Spleen (tissue), 11 donors: ENCODE measurements around the gene TMEM233. TPM values are rescaled to one million over a fixed set of nuclear protein-coding genes. Genes with fewer than 3 reads are reported as not detected.
A peak's percentile ranks its signal among the peaks of the same experiment; 100 is the strongest.
"Not testable (repeated sequence)": the region's sequence is repeated elsewhere in the genome, so short reads cannot be mapped to it uniquely, and the experiment has no call there.

Experiments used
- DNase-seq: peaks from one replicate; pipeline ENCODE4 v3.0.0-alpha.2; 2020
- H3K27ac ChIP-seq, 8 donors: fragments of 200-600 bp; sonication (generic) in 7 of 8; 1 replicate in 4 of 8; 2 replicates in 4 of 8; pipeline versions ENCODE4 v1.5.0 to v1.8.0; 2016 to 2021; ENCODE audit warnings: inconsistent platforms in 4 of 8, mild to moderate bottlenecking in 4 of 8, moderate library complexity in 1 of 8
- H3K27me3 ChIP-seq, 7 donors: fragments of 200-600 bp; sonication (generic) in 6 of 7; replicated peaks in 1 of 7; 1 replicate in 4 of 7; 2 replicates in 3 of 7; pipeline versions ENCODE4 v1.5.0 to v1.8.0; 2016 to 2021; ENCODE audit warnings: inconsistent platforms in 3 of 7, mild to moderate bottlenecking in 1 of 7
- H3K36me3 ChIP-seq, 6 donors: fragments of 200-600 bp; sonication (generic) in 5 of 6; 1 replicate in 4 of 6; 2 replicates in 2 of 6; pipeline versions ENCODE4 v1.5.0 to v1.8.0; 2016 to 2021; ENCODE audit warnings: inconsistent platforms in 2 of 6
- H3K4me1 ChIP-seq, 6 donors: fragments of 200-600 bp; sonication (generic) in 5 of 6; 1 replicate in 3 of 6; 2 replicates in 3 of 6; pipeline versions ENCODE4 v1.5.0 to v1.8.0; 2016 to 2021; ENCODE audit warnings: inconsistent platforms in 3 of 6
- H3K4me3 ChIP-seq, 8 donors: fragments of 200-600 bp; sonication (generic) in 7 of 8; 1 replicate in 4 of 8; 2 replicates in 4 of 8; pipeline versions ENCODE4 v1.5.0 to v1.8.0; 2016 to 2021; ENCODE audit warnings: inconsistent platforms in 4 of 8, mild to moderate bottlenecking in 4 of 8, moderate library complexity in 2 of 8
- H3K9me3 ChIP-seq, 8 donors: fragments of 200-600 bp; sonication (generic) in 7 of 8; 1 replicate in 4 of 8; 2 replicates in 4 of 8; pipeline versions ENCODE4 v1.5.0 to v1.8.0; 2016 to 2021; ENCODE audit warnings: inconsistent platforms in 4 of 8
- POLR2A ChIP-seq, 3 donors: fragments of 450-650 bp; IDR thresholded peaks; one replicate each; pipeline ENCODE4 v1.5.1; 2017; ENCODE audit warnings: antibody characterized with exemption in 3 of 3, mild to moderate bottlenecking in 1 of 3
- POLR2AphosphoS5 ChIP-seq, 3 donors: sonication (generic); formaldehyde crosslinking; IDR thresholded peaks; one replicate each; pipeline ENCODE4 v1.5.1; 2017; ENCODE audit warnings: antibody characterized with exemption in 3 of 3
- WGBS, 5 donors: extraction: QIAGEN DNeasy Blood & Tissue Kit in 3 of 5; methylation state at CpG; one replicate each; pipeline versions ENCODE4 v1.1.5 to v1.1.7; 2013 to 2018; 5-methylcytosine and 5-hydroxymethylcytosine counted together
- intact Hi-C: fragments of 100-400 bp; cut with DNase I; formaldehyde crosslinking; loops from one replicate; pipeline ENCODE4 v1.15.0; 2023; ENCODE audit warnings: low total_unique reads
- polyA plus RNA-seq, 3 donors: library from polyadenylated mRNA; stranded (reverse); fragments of 200-250 nt; gene quantifications; one replicate each; pipeline ENCODE4 v1.2.1, GENCODE V29; 2013
- total RNA-seq, 7 donors: library from RNA; depleted of rRNA in 3 of 7; stranded (reverse); fragments of >200 nt in 3 of 7; fragmentation: NEBNext Ultra II Directional in 4 of 7; extraction: Animal tissue kit (Norgen Biotek cat#: 25700) in 4 of 7; gene quantifications; one replicate each; pipeline versions ENCODE4 v1.1.0 to v1.2.1, GENCODE V29; 2016 to 2021
- TF ChIP-seq, protein P1 (sequence below), 11 experiments: fragments of 200-600 bp in 7 of 11; fragments of 450-650 bp in 4 of 11; sonication (generic) in 4 of 11; IDR thresholded peaks in 8 of 11; conservative IDR thresholded peaks in 3 of 11; 1 replicate in 7 of 11; 2 replicates in 4 of 11; pipeline versions ENCODE4 v1.4.0 to v1.8.0; 2016 to 2021; ENCODE audit warnings: antibody characterized with exemption in 11 of 11, inconsistent platforms in 4 of 11, mild to moderate bottlenecking in 1 of 11
- donor health status: healthy with polysubstance abuse.
- donor health status: DM: no; HTN: no; CAD: no; lungs with moderate emphysema.
- donor health status: DM: no; HTN: no; CAD: no.
- donor health status: Bipolar disorder and iron deficiency.
- donor health status: healthy.
- donor health status: DM: no; HTN: no; CAD: no.
- donor health status: DM: yes; HTN: yes; CAD: no.

Gene TMEM233
- total and polyA plus RNA-seq, 10 donors = 0.15 to 0.74 (median 0.34) TPM; not detected in 1

GRCh38 chr12:119644930-119645329 is 51.4 kb downstream of the TMEM233 start:
- intact Hi-C loops = no loop called here
- Histone ChIP-seq H3K9me3 (no peaks in the 10 kb centered on the region), H3K4me3 (no peak overlapping the region), H3K4me1 (no peaks in the 10 kb centered on the region), H3K27ac (no peak overlapping the region), H3K36me3 (no peaks in the 10 kb centered on the region), H3K27me3 (peaks cover 0 to 12% (median 0%) of the 10 kb centered on the region in 7 donors)
- TF ChIP-seq POLR2AphosphoS5 (IDR thresholded peaks at IDR 0.05) (no peak), POLR2A (IDR thresholded peaks at IDR 0.05) (no peak)
- TF ChIP-seq, protein P1, sequence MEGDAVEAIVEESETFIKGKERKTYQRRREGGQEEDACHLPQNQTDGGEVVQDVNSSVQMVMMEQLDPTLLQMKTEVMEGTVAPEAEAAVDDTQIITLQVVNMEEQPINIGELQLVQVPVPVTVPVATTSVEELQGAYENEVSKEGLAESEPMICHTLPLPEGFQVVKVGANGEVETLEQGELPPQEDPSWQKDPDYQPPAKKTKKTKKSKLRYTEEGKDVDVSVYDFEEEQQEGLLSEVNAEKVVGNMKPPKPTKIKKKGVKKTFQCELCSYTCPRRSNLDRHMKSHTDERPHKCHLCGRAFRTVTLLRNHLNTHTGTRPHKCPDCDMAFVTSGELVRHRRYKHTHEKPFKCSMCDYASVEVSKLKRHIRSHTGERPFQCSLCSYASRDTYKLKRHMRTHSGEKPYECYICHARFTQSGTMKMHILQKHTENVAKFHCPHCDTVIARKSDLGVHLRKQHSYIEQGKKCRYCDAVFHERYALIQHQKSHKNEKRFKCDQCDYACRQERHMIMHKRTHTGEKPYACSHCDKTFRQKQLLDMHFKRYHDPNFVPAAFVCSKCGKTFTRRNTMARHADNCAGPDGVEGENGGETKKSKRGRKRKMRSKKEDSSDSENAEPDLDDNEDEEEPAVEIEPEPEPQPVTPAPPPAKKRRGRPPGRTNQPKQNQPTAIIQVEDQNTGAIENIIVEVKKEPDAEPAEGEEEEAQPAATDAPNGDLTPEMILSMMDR (IDR thresholded peaks at IDR 0.05 in 8 of 11, conservative IDR thresholded peaks at IDR 0.05 in 3 of 11) = no peak
- 86 to 92% (median 90%) methylated on average over 3 of the region's 3 CpGs for WGBS, 5 donors
- DNase-seq = no peak

DNA sequence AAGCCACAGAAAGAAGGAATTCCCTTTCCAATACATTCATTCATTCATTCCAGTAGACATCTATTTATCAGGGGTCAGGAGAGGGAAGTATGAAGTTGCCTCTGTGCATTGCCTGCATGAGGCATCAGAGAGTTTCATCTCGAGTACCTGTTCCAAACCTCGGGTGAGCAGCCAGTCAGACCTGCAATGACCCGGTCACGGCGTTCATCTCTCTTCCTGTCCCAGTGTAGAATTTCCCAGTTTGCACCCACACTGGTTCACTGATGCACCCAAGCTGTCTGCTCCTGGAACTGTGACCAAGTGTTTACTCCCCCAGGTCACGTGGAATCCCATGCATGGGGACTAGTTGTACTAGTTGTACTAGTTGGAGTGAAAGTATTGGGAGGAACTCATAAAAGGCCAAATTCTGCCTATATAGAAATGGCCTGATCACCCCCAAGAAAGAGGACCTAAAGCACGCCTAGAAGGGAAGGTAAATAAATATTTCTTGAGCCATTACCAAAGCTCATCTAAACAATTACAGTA is 52.0 kb downstream of the TMEM233 start:
- DNase-seq = no peak
- H3K36me3 ChIP-seq = no peaks in the 10 kb centered on the region
- no peak overlapping the region for H3K27ac ChIP-seq
- no peak overlapping the region for H3K4me3 ChIP-seq
- TF ChIP-seq POLR2A (IDR thresholded peaks at IDR 0.05) = no peak
- no peak for TF ChIP-seq POLR2AphosphoS5 (IDR thresholded peaks at IDR 0.05)
- H3K4me1 ChIP-seq = no peaks in the 10 kb centered on the region
- 84 to 91% (median 88%) methylated on average over 7 of the region's 7 CpGs for WGBS, 5 donors
- intact Hi-C loops = no loop called here
- H3K9me3 ChIP-seq = no peaks in the 10 kb centered on the region
- peaks cover 0 to 12% (median 0%) of the 10 kb centered on the region in 7 donors for H3K27me3 ChIP-seq

DNA sequence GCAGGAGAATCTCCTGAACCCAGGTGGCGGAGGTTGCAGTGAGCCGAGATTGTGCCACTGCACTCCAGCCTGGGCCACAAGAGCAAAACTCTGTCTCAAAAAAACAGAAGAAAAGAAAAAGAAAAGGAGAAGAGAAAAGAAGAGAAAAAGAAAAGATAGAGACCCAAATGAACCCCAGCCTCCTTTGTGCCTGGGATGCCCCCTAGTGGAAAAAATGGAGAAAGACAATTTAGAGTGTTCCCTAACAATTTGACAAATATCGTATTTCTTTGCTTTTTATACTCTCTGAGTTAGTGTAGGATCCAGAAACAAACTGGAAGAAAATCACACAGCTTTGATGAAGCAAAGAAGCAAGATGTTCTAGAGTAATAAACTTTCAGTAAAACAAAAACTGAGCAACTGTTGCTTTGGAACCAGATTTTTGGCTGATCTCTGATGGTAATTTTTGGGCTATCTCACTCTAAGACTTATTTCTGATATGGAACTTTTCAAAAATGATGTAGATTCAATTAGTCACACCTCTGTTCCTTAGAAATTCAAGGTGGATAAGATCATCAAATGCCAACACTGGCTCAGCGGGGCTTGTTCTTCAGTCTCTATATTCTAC is 55.7 kb downstream of the TMEM233 start:
- intact Hi-C loops = no loop called here
- DNase-seq = no peak
- 68 to 77% (median 69%) methylated on average over 4 of the region's 4 CpGs for WGBS, 5 donors

DNA sequence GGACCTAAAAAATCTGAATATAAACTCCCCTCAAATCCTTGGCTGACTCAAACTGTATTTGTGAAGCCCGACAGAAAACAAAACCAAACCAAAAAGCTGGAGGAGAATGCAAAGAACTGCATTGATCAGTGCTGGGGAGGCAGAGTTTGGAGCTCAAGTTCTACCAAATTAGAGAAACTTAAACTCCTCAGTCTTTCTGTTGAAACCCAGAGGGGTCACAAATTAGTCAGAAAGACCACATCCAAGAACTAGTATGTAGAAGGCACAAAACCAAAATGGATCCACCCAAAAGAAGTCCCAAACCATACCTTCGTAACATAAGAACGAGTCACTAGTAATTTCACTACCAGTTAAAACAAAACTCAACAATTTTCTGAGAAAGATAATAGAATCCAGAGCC is 59.1 kb downstream of the TMEM233 start:
- TF ChIP-seq POLR2AphosphoS5 (IDR thresholded peaks at IDR 0.05) (no peak), POLR2A (IDR thresholded peaks at IDR 0.05) (no peak)
- TF ChIP-seq, protein P1 (IDR thresholded peaks at IDR 0.05 in 8 of 11, conservative IDR thresholded peaks at IDR 0.05 in 3 of 11) = no peak
- DNase-seq = no peak
- no peaks in the 10 kb centered on the region for H3K4me1 ChIP-seq
- intact Hi-C loops = no loop called here
- peaks cover 0 to 4% (median 0%) of the 10 kb centered on the region in 7 donors for H3K27me3 ChIP-seq
- no peak overlapping the region for H3K27ac ChIP-seq
- H3K9me3 ChIP-seq = peaks cover 0 to 33% (median 29%) of the 10 kb centered on the region in 8 donors
- H3K36me3 ChIP-seq = no peaks in the 10 kb centered on the region
- H3K4me3 ChIP-seq = no peak overlapping the region
- WGBS, 5 donors = 54 to 75% (median 63%) methylated on average over 3 of the region's 3 CpGs

More for the DNA sequence above, 55.7 kb downstream of the TMEM233 start:
- H3K9me3 ChIP-seq = peaks cover 0 to 28% (median 25%) of the 10 kb centered on the region in 8 donors
- H3K27me3 ChIP-seq = peaks cover 0 to 4% (median 0%) of the 10 kb centered on the region in 7 donors
- TF ChIP-seq POLR2A (IDR thresholded peaks at IDR 0.05) = no peak
- TF ChIP-seq, protein P1 (IDR thresholded peaks at IDR 0.05 in 8 of 11, conservative IDR thresholded peaks at IDR 0.05 in 3 of 11) = peak in 9 of 11 experiments; percentile 31 to 70 (median 62)
- no peaks in the 10 kb centered on the region for H3K36me3 ChIP-seq
- H3K27ac ChIP-seq = no peak overlapping the region
- H3K4me1 ChIP-seq = no peaks in the 10 kb centered on the region
- no peak overlapping the region for H3K4me3 ChIP-seq

DNA sequence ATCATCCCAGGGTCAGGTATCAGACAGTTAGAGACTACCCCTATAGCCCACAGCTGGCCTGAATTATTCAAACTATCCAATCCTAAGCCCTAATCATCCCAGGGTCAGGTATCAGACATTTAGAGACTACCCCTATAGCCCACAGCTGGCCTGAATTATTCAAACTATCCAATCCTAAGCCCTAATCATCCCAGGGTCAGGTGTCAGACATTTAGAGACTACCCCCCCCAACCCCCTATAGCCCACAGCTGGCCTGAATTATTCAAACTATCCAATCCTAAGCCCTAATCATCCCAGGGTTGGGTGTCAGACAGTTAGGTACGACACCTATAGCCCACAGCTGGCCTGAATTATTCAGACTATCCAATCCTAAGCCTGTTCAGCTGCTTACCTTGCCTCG is 63.4 kb downstream of the TMEM233 start:
- intact Hi-C loops, H3K27me3 ChIP-seq, H3K36me3 ChIP-seq, H3K27ac ChIP-seq, DNase-seq, H3K4me3 ChIP-seq: not testable (repeated sequence)
- H3K4me1 ChIP-seq = peaks cover 0 to 15% (median 5%) of the 10 kb centered on the region in 6 donors
- H3K9me3 ChIP-seq = peaks cover 0 to 28% (median 27%) of the 10 kb centered on the region in 8 donors
- 83 to 94% (median 87%) methylated on average over 2 of the region's 2 CpGs for WGBS, 5 donors

- intact Hi-C loops, H3K4me3 ChIP-seq, H3K36me3 ChIP-seq, DNase-seq, H3K27ac ChIP-seq, H3K27me3 ChIP-seq: not testable (repeated sequence)
- 92 to 95% (median 94%) methylated on average over 6 of the region's 6 CpGs for WGBS, 5 donors
- Histone ChIP-seq H3K4me1 (peaks cover 0 to 15% (median 5%) of the 10 kb centered on the region in 6 donors), H3K9me3 (peaks cover 0 to 17% (median 15%) of the 10 kb centered on the region in 8 donors)
Measured at GRCh38 chr12:119658166-119658565, 64.6 kb downstream of the TMEM233 start.
